IMR-90 (cell line): Measurements from ENCODE around the gene ZNF780A. TPM values are rescaled to one million over a fixed set of nuclear protein-coding genes. Genes with fewer than 3 reads are reported as not detected.

Experiments
- ATAC-seq: fragments of 200-7000 bp; cut with Tn5 transposase; 2 replicates; pipeline ENCODE4 v1.9.1; 2020; ENCODE audit warnings: low read depth, mild to moderate bottlenecking, moderate library complexity
- BruUV-seq: library from RNA; stranded (reverse); fragments of 400-500 nt; replicated peaks from 2 replicates; lab custom pipeline; 2021; lab: Mats Ljungman, UMichigan
- CTCF ChIA-PET: fragments of 300-600 bp; formaldehyde crosslinking; extraction: SDS; loops from one replicate; lab custom pipeline; 2021; ENCODE audit warnings: antibody characterized with exemption; lab: Yijun Ruan, JAX
- POLR2A ChIA-PET: fragments of 300-600 bp; sonication (Branson Sonifier 250); formaldehyde crosslinking; loops from one replicate; lab custom pipeline; 2022; ENCODE audit warnings: antibody characterized with exemption; ENCODE audit not compliant: unreplicated experiment; lab: Charles Lee
- DNase-seq: peaks from one replicate; pipeline ENCODE4 v3.0.0; 2013
- H2AFZ ChIP-seq: replicated peaks from 2 replicates; pipeline ENCODE3; 2013; ENCODE audit warnings: low read length, mild to moderate bottlenecking; ENCODE audit not compliant: poor library complexity
- H2AK5ac ChIP-seq: 2 replicates; pipeline ENCODE4 v1.6.1; 2013; ENCODE audit warnings: low read depth, low read length, inconsistent platforms
- H2AK9ac ChIP-seq: replicated peaks from 2 replicates; pipeline ENCODE3; 2013; ENCODE audit warnings: mild to moderate bottlenecking, low read depth, low read length, moderate library complexity; ENCODE audit not compliant: poor library complexity
- H2BK120ac ChIP-seq: 2 replicates; pipeline ENCODE4 v1.6.1; 2013; ENCODE audit warnings: low read depth, low read length, inconsistent platforms
- H2BK15ac ChIP-seq: 3 replicates; pipeline ENCODE4 v1.6.1; 2013; ENCODE audit warnings: low read depth, low read length, inconsistent platforms
- H2BK20ac ChIP-seq: 2 replicates; pipeline ENCODE4 v1.6.1; 2013; ENCODE audit warnings: low read depth, mild to moderate bottlenecking, inconsistent platforms, low read length, moderate library complexity
- H2BK5ac ChIP-seq: 2 replicates; pipeline ENCODE4 v1.6.1; 2013; ENCODE audit warnings: mild to moderate bottlenecking, low read depth, low read length, inconsistent platforms; ENCODE audit not compliant: poor library complexity, severe bottlenecking
- H3K14ac ChIP-seq: replicated peaks from 2 replicates; pipeline ENCODE4 v1.6.1; 2013; ENCODE audit warnings: low read depth, low read length, inconsistent platforms
- H3K18ac ChIP-seq: 2 replicates; pipeline ENCODE4 v1.6.1; 2013; ENCODE audit warnings: low read depth, low read length, control low read depth
- H3K23ac ChIP-seq: 2 replicates; pipeline ENCODE4 v1.6.1; 2013; ENCODE audit warnings: low read depth, low read length, inconsistent platforms
- H3K27ac ChIP-seq: 2 replicates; pipeline ENCODE4 v1.5.1; 2013; ENCODE audit warnings: mild to moderate bottlenecking, control low read depth, low read length; ENCODE audit not compliant: insufficient read depth
- H3K27me3 ChIP-seq: 2 replicates; pipeline ENCODE4 v1.6.1; 2013; ENCODE audit warnings: low read length; ENCODE audit not compliant: control insufficient read depth, insufficient read depth
- H3K36me3 ChIP-seq: 2 replicates; pipeline ENCODE4 v1.6.1; 2013; ENCODE audit warnings: low read length, mixed read lengths; ENCODE audit not compliant: control insufficient read depth, insufficient read depth
- H3K4ac ChIP-seq: 2 replicates; pipeline ENCODE4 v1.6.1; 2013; ENCODE audit warnings: low read depth, low read length, inconsistent platforms
- H3K4me1 ChIP-seq: 2 replicates; pipeline ENCODE4 v1.6.1; 2013; ENCODE audit warnings: low read length, mixed read lengths; ENCODE audit not compliant: control insufficient read depth, insufficient read depth
- H3K4me2 ChIP-seq: 2 replicates; pipeline ENCODE4 v1.6.1; 2013; ENCODE audit warnings: low read depth, mild to moderate bottlenecking, control low read depth, low read length, moderate library complexity
- H3K4me3 ChIP-seq: 2 replicates; pipeline ENCODE4 v1.5.1; 2013; ENCODE audit warnings: low read depth, mild to moderate bottlenecking, control low read depth, low read length, moderate library complexity; ENCODE audit not compliant: insufficient read depth
- H3K56ac ChIP-seq: 2 replicates; pipeline ENCODE4 v1.6.1; 2013; ENCODE audit warnings: low read length, inconsistent platforms; ENCODE audit not compliant: insufficient read depth; ENCODE audit errors: extremely low read depth
- H3K79me1 ChIP-seq, 2 experiments: 2 replicates each; pipeline ENCODE4 v1.6.1; 2013; ENCODE audit warnings: low read length in 2 of 2, inconsistent platforms in 1 of 2, low read depth in 1 of 2
- H3K9ac ChIP-seq: 2 replicates; pipeline ENCODE4 v1.6.1; 2013; ENCODE audit warnings: low read depth, low read length, control low read depth
- H3K9me1 ChIP-seq: 2 replicates; pipeline ENCODE4 v1.6.1; 2013; ENCODE audit warnings: low read length, inconsistent platforms; ENCODE audit not compliant: insufficient read depth
- H3K9me3 ChIP-seq: 2 replicates; pipeline ENCODE4 v1.6.1; 2013; ENCODE audit warnings: low read length; ENCODE audit not compliant: control insufficient read depth, insufficient read depth
- H4K20me1 ChIP-seq: 2 replicates; pipeline ENCODE4 v1.6.1; 2013; ENCODE audit warnings: low read length, inconsistent platforms; ENCODE audit not compliant: insufficient read depth
- H4K5ac ChIP-seq: 2 replicates; pipeline ENCODE4 v1.6.1; 2013; ENCODE audit warnings: mild to moderate bottlenecking, low read depth, low read length, control low read depth
- H4K8ac ChIP-seq, 2 experiments: 2 replicates each; pipeline ENCODE4 v1.6.1; 2013; ENCODE audit warnings: low read depth in 2 of 2, low read length in 2 of 2, control low read depth in 1 of 2, inconsistent platforms in 1 of 2
- H4K91ac ChIP-seq: 2 replicates; pipeline ENCODE4 v1.6.1; 2013; ENCODE audit warnings: low read depth, low read length, inconsistent platforms; ENCODE audit not compliant: insufficient read depth
- CHD1 ChIP-seq: IDR thresholded peaks from 2 replicates; pipeline ENCODE4 v1.6.1; 2012; ENCODE audit warnings: low read depth, low read length, improper control_type of control experiment
- MAFK ChIP-seq: IDR thresholded peaks from 2 replicates; pipeline ENCODE4 v1.6.1; 2012; ENCODE audit warnings: low read depth, low read length, improper control_type of control experiment
- WGBS, 2 experiments: methylation state at CpG; one replicate each; pipeline versions ENCODE4 v1.1.5 to v1.1.7; 2013; ENCODE audit warnings: missing lambda C conversion rate in 2 of 2; ENCODE audit not compliant: insufficient read length in 1 of 2; ENCODE audit errors: extremely low coverage in 2 of 2; 5-methylcytosine and 5-hydroxymethylcytosine counted together
- dilution Hi-C: fragments of 300-500 bp; cut with HindIII; formaldehyde crosslinking; loops from one replicate; pipeline ENCODE4 v1.14.3; 2018; ENCODE audit warnings: low sequenced_read_pairs; ENCODE audit not compliant: unreplicated experiment
- in situ Hi-C: fragments of 300-500 bp; cut with MboI; formaldehyde crosslinking; loops from 3 replicates; pipeline ENCODE4 v1.14.3; 2019; ENCODE audit warnings: low sequenced_read_pairs, inconsistent platforms, mixed read lengths
- intact Hi-C: fragments of 100-400 bp; cut with micrococcal nuclease; formaldehyde crosslinking; loops from 2 replicates; pipeline ENCODE4 v1.10.0; 2022
- polyA plus RNA-seq, 3 experiments: library from polyadenylated mRNA; depleted of rRNA; stranded (reverse); fragments of >200 nt; gene quantifications; 2 replicates each; pipeline ENCODE4 v1.2.3, GENCODE V29; 2012; ENCODE audit warnings: low replicate concordance in 1 of 3
- total RNA-seq: library from RNA; depleted of rRNA; stranded (reverse); fragments of >200 nt; gene quantifications from 2 replicates; pipeline ENCODE4 v1.2.3, GENCODE V29; 2012

ZNF780A gene
- total and polyA plus RNA-seq, 2 of the 4 experiments (the other 2 are of a cell fraction), result 6.2 to 17.0 TPM

- intact Hi-C loops (no loop called here), in situ Hi-C loops (no loop called here), dilution Hi-C loops (no loop called here)
- Histone ChIP-seq H3K14ac (no peak overlapping the region), H2BK20ac (no peak overlapping the region), H3K4me2 (no peak overlapping the region), H4K5ac (no peak overlapping the region), H3K36me3 (peaks cover 9% of the 10 kb centered on the region), H3K4me3 (no peak overlapping the region), H3K9ac (no peak overlapping the region), H2BK15ac (no peak overlapping the region), H3K56ac (no peak overlapping the region), H3K18ac (no peak overlapping the region), H2AK5ac (no peak overlapping the region), H4K20me1 (no peaks in the 10 kb centered on the region), H3K27me3 (no peaks in the 10 kb centered on the region), H3K79me1 (no peaks in the 10 kb centered on the region), H4K8ac (no peak overlapping the region), H3K27ac (no peak overlapping the region), H3K23ac (no peak overlapping the region), H3K9me3 (peaks cover 16% of the 10 kb centered on the region), H3K4ac (no peak overlapping the region), H2AFZ (no peak overlapping the region), H3K9me1 (no peaks in the 10 kb centered on the region), H3K4me1 (no peaks in the 10 kb centered on the region), H2BK5ac (no peak overlapping the region), H2BK120ac (no peak overlapping the region), H2AK9ac (no peak overlapping the region), H4K91ac (no peak overlapping the region)
- ATAC-seq, result no peak
- TF ChIP-seq MAFK (peak; percentile 98), CHD1 (no peak)
- ChIA-PET CTCF (no interaction called here), POLR2A (no interaction called here)
- no TSS peak for BruUV-seq
- DNase-seq, result no peak
- WGBS, 2 experiments, result no CpG with 5 or more reads among the region's 1 CpG
Measured at GRCh38 chr19:40070058-40070457, 20.7 kb downstream of the ZNF780A start.
